KOPT-K1 (cell line): ENCODE measurements around the gene NXPH4.

Experiments used
- H3K27ac ChIP-seq: fragments of 200-600 bp; sonication (generic); 2 replicates; pipeline ENCODE4 v1.5.1; 2016; ENCODE audit warnings: antibody characterized with exemption, mild to moderate bottlenecking, low read depth, low read length; ENCODE audit not compliant: poor library complexity, severe bottlenecking
- H3K36me3 ChIP-seq: fragments of 200-600 bp; sonication (generic); 2 replicates; pipeline ENCODE4 v1.5.1; 2017; ENCODE audit warnings: antibody characterized with exemption, mild to moderate bottlenecking, low read length, moderate library complexity; ENCODE audit not compliant: insufficient read depth
- H3K9me3 ChIP-seq: fragments of 200-600 bp; sonication (generic); 2 replicates; pipeline ENCODE4 v1.5.1; 2017; ENCODE audit warnings: antibody characterized with exemption, low read length, mild to moderate bottlenecking; ENCODE audit not compliant: insufficient read depth, poor library complexity, severe bottlenecking

Gene NXPH4

DNA sequence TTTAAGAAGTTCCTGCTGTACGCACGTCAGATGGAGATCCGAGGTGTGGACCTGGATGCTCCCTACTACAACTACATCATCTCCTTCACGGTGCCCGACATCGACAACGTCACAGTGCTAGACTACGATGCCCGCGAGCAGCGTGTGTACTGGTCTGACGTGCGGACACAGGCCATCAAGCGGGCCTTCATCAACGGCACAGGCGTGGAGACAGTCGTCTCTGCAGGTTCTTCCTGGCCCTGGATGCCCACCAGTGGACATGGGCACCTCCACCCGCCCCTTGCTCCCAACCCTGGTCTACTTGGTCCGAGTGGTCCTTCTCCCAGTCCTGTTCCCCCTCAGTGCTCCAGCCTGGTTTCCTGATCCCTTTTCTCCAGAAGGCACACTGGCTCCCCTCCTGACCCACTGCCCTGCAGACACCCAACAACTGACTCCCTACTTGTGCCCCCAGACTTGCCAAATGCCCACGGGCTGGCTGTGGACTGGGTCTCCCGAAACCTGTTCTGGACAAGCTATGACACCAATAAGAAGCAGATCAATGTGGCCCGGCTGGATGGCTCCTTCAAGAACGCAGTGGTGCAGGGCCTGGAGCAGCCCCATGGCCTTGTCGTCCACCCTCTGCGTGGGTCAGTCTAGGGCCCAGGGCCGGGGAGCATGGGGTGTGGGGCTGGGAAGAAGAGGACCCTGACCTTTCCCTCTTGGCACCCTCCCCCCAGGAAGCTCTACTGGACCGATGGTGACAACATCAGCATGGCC lies 37.1 kb upstream of the NXPH4 start:
- Histone ChIP-seq H3K27ac (no peak overlapping the region), H3K36me3 (no peaks in the 10 kb centered on the region), H3K9me3 (no peaks in the 10 kb centered on the region)

DNA sequence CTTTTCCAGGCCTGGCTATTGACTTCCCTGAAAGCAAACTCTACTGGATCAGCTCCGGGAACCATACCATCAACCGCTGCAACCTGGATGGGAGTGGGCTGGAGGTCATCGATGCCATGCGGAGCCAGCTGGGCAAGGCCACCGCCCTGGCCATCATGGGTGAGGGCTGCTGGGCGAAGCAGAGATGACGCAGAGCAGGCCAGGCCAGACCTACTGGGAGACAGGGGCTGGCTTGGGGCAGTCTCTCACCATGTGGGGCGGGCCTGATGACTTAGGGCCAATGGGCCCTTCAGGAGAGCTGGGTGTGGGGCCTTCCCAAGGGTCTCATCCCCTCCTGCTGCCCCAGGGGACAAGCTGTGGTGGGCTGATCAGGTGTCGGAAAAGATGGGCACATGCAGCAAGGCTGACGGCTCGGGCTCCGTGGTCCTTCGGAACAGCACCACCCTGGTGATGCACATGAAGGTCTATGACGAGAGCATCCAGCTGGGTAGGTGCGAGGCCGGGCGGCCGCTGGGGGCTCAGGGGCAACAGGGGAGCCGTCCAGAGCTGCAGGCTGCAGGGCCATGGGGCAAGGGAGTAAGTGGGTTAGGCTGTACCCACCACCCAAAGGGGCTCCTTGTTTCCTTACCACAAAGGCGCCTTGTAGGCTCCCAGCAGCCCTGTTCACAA lies 36.1 kb upstream of the NXPH4 start:
- Histone ChIP-seq H3K36me3 (no peaks in the 10 kb centered on the region), H3K27ac (no peak overlapping the region), H3K9me3 (no peaks in the 10 kb centered on the region)

DNA sequence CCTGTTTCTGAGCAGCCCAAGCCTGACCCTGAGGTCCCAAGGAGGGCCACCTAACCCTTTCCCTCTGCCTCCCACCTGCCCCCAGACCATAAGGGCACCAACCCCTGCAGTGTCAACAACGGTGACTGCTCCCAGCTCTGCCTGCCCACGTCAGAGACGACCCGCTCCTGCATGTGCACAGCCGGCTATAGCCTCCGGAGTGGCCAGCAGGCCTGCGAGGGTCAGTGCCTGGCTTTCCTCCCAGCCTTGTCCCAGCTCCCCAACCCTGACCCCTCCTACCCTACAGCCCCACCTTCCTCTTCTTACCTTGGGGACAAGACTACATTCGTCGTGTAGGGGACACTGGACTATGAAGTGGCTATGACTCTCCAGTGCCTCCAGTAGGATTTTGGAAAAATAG lies 35.5 kb upstream of the NXPH4 start:
- H3K27ac ChIP-seq: no peak overlapping the region
- no peaks in the 10 kb centered on the region for H3K36me3 ChIP-seq

DNA sequence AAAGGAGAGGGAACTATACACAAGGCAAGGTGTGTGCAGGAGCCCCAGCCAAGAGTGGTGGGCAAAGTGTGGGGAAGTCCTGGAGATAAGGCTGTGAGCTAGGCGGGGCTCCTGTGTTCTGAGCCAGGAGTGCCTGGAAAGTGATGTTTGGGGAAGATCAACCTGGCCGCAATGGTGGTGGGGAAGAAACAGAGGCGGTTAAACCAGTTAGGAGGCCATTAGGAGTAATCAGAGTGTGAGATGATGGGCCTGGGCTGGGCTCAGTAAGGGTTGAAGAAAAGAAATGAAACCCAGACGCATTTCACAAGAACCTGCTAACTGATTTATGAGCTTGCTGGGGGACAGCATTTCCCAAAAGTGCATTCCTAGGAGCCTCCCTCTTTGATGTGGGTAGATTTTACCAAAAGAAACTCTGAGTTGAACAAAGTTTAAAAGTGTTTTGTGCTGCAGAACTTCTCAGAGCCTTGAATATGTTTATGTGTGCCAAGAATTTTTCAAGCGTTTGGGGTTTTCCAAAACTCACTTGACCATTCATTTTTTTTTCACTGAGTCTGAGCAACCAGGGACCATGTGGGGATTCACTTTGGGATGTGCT lies 34.9 kb upstream of the NXPH4 start:
- Histone ChIP-seq H3K9me3 (no peaks in the 10 kb centered on the region), H3K36me3 (no peaks in the 10 kb centered on the region), H3K27ac (no peak overlapping the region)

More for the DNA sequence above, 35.5 kb upstream of the NXPH4 start:
- H3K9me3 ChIP-seq: no peaks in the 10 kb centered on the region

DNA sequence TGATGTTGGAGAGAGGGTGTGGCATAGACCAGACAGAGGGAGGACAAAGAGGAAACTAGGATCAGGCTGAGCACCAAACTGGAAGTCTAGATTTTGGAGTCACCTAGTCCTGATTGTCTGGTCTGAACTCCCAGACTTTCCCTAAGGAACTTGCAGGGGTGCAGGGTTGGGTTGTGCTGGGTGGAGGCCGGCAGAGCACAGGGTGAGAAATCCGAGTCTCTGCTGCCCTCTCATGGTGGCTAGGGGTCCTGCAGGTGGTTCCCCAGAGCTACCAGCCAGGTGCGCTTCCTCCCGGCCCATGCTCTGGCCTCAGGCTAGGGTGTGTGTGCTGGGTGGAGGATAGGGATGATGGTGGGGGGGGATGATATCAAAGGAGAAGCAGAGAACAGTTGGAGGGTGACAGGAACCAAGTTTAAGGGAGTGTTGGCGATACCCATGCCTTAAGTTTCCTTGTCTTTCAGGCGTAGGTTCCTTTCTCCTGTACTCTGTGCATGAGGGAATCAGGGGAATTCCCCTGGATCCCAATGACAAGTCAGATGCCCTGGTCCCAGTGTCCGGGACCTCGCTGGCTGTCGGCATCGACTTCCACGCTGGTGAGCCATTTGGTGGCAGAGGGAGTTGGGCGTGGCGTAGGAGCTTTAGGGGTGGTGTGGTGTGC lies 33.5 kb upstream of the NXPH4 start:
- no peaks in the 10 kb centered on the region for H3K36me3 ChIP-seq
- H3K27ac ChIP-seq: no peak overlapping the region
- H3K9me3 ChIP-seq: no peaks in the 10 kb centered on the region

DNA sequence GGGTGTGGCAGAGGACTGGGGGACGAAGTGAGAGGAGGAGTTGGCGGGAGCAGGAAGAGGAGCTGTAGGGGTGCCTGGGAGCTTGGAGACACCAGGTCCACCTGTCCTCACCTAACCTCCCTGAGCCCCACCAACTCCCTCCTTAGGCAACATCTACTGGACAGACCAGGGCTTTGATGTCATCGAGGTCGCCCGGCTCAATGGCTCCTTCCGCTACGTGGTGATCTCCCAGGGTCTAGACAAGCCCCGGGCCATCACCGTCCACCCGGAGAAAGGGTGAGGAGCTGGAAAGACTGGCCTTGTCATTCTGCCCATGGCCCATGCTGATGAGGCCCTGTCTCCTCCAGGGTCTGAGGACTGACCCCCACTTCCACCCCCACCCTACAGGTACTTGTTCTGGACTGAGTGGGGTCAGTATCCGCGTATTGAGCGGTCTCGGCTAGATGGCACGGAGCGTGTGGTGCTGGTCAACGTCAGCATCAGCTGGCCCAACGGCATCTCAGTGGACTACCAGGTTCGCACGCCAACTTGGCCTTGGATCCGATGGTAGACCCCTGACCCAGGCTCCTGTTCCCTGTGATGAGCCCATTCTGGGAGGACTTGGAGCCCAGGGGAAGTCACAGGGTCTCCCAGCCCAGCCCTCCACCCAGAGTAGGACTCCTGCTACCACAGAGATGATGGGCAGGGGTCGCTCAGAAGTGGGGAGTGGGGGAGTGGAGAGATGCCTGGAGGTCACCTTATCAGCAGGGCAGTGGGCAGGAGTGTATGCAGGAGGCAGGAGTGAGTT lies 32.5 kb upstream of the NXPH4 start:
- no peaks in the 10 kb centered on the region for H3K36me3 ChIP-seq
- no peaks in the 10 kb centered on the region for H3K9me3 ChIP-seq
- H3K27ac ChIP-seq: no peak overlapping the region

DNA sequence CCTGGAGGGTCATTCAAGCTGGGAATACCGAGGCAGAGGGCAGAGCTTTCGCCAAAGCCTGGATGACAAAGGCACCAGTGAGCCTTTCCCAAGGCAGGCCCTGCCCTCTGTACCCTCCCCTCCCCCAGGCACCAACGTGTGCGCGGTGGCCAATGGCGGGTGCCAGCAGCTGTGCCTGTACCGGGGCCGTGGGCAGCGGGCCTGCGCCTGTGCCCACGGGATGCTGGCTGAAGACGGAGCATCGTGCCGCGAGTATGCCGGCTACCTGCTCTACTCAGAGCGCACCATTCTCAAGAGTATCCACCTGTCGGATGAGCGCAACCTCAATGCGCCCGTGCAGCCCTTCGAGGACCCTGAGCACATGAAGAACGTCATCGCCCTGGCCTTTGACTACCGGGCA lies 31.2 kb upstream of the NXPH4 start:
- Histone ChIP-seq H3K9me3 (no peaks in the 10 kb centered on the region), H3K36me3 (no peaks in the 10 kb centered on the region)

DNA sequence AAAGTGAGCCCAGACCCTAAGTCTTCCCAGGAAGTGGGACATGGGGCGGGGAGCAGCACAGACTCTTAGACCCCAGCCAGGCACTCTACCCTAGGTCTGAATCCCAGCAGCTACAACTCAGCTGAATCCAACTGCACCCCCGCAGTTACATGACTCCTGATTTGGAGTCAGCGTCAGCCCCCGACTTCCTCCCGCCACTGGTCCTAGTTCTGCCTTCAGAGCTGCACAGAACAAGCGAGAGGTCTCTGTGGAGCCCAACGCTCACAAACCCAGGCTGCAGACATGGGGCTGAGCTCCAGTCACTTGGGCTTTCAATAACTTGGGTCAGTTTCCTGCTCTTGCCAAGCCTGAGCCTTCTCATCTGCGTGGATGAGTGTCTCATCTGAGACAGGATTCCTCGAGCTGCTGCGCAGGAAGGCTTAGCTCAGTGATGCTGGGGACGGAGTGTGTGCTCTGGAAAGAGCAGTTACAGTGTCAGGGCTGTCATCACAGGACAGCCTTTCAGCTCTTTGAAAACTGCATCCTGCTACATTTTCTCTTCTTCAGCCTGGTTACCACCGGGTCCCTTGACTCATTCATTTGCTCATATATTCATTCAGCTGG lies 30.6 kb upstream of the NXPH4 start:
- Histone ChIP-seq H3K27ac (no peak overlapping the region), H3K9me3 (no peaks in the 10 kb centered on the region), H3K36me3 (no peaks in the 10 kb centered on the region)

More for the DNA sequence above, 31.2 kb upstream of the NXPH4 start:
- no peak overlapping the region for H3K27ac ChIP-seq

DNA sequence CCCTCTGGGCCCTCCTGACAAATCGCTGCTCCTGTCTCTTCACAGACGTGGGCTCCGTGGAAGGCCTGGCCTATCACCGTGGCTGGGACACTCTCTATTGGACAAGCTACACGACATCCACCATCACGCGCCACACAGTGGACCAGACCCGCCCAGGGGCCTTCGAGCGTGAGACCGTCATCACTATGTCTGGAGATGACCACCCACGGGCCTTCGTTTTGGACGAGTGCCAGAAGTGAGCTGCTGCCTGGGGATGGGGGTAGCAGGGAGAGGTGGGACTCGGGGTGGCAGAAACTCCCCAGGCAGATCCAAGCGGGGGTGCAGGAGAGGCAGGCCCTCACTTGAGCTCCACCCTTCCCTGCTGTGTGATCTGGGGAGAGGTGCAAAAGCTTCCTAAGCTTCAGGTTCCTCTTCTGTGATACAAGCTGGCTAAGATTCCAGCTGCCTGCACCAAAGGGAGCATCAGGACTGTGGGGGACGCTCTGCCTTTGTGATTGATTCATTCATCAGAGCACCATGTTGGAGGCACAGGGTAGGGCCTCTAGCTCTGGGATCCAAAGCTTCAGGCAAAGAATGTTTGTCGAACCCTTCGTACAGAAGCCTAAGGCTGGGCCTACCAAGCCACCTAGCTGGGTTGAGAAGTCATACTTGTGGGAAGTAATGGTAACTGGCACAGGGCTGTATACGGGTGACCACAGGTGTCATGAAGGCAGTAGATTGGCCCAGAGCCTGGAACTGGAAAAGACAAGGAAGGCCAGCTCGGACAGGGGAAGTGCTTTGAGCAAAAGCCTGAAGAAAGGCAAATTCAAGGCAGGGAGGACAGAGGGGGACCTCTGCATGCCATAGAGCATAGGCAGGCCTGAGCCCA lies 29.1 kb upstream of the NXPH4 start:
- no peaks in the 10 kb centered on the region for H3K9me3 ChIP-seq
- H3K36me3 ChIP-seq: no peaks in the 10 kb centered on the region
- no peak overlapping the region for H3K27ac ChIP-seq

DNA sequence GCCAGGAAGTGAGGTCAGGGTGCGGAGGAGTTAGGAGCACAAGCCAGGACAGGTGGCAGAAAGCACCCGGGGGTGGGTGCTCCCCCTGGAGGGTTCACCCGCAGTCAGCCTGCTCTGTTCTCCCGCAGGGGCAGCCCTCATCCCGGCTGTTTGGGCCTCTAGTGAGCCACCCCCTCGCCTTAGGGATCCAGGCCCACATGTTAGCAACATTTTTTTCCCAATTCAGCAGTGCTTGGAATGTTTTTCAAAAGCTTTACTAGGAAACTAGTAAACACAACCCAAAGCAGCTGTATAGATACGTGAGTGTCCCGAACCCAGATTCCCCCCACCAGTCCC lies 28.5 kb upstream of the NXPH4 start:
- H3K36me3 ChIP-seq: no peaks in the 10 kb centered on the region

DNA sequence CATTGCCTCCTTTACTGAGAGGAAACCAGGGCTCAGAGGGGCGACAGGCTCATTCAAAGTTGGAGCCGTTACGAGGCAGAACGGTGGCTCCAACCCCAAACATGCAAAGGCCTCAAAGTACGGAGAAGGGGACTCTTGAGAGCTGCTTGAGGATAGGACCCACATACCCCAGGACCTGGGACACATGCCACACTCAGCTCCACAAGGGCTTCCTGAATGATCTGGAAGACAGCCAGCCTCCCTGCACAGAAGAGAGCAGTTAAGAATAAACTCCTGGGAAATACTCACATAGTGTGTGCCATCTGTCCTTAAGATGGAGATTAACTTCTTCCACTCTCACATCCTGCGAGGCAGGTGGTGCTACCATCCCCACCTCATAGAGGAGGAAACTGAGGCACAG lies 26.6 kb upstream of the NXPH4 start:
- H3K9me3 ChIP-seq: no peaks in the 10 kb centered on the region
- no peak overlapping the region for H3K27ac ChIP-seq
- H3K36me3 ChIP-seq: no peaks in the 10 kb centered on the region

More for the DNA sequence above, 28.5 kb upstream of the NXPH4 start:
- Histone ChIP-seq H3K27ac (no peak overlapping the region), H3K9me3 (no peaks in the 10 kb centered on the region)

DNA sequence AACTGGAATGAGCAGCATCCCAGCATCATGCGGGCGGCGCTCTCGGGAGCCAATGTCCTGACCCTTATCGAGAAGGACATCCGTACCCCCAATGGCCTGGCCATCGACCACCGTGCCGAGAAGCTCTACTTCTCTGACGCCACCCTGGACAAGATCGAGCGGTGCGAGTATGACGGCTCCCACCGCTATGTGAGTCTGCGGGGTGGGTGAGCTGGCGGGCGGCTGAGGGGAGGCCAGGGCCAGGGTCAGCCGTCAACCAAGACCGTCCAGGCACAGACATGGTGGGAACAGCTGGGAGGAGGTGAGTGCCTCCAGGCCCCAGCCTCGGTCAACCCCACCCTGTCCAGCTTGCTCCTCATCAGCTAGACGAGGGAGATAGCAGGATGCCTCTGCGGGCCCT lies 25.8 kb upstream of the NXPH4 start:
- Histone ChIP-seq H3K36me3 (no peaks in the 10 kb centered on the region), H3K27ac (no peak overlapping the region), H3K9me3 (no peaks in the 10 kb centered on the region)

DNA sequence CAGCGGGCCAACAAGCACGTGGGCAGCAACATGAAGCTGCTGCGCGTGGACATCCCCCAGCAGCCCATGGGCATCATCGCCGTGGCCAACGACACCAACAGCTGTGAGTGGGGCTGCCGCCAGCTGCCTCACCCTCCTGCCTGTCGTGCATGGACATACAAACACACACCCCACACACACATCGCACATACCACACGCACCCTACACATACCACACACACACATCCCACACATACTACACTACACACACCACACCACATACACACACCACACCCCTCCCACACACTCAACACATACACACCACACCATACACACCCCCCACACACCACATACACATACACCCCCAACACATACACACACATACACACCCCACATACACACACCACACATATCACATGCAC lies 25.2 kb upstream of the NXPH4 start:
- no peak overlapping the region for H3K27ac ChIP-seq
- H3K36me3 ChIP-seq: no peaks in the 10 kb centered on the region
- no peaks in the 10 kb centered on the region for H3K9me3 ChIP-seq

DNA sequence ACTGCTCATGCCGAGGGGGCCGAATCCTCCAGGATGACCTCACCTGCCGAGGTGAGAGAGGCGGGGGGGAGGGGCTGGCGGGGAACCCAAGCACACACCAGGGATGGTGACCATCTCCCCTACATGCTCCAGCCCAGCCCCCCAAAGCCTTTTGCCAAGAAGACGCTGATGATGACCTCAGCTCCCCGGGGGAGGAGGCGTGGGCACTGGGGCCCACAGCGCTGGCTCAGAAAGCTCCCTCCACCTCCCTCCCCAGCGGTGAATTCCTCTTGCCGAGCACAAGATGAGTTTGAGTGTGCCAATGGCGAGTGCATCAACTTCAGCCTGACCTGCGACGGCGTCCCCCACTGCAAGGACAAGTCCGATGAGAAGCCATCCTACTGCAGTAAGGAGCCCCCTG lies 23.7 kb upstream of the NXPH4 start:
- no peaks in the 10 kb centered on the region for H3K36me3 ChIP-seq
- no peaks in the 10 kb centered on the region for H3K9me3 ChIP-seq
- no peak overlapping the region for H3K27ac ChIP-seq
